Activated CD4-positive, alpha-beta T cell treated with anti-CD3 and anti-CD28 coated beads, Interleukin-2, amount 10 ng/mL, durations not matched to agents 24 days and 14 days (primary cell): ENCODE data around the gene WDR7. TPM values are rescaled to one million over a fixed set of nuclear protein-coding genes. Genes with fewer than 3 reads are reported as not detected.

Experiments
- DNase-seq: peaks from one replicate; pipeline ENCODE4 v3.0.0; 2022
- H3K27ac Mint-ChIP-seq: one replicate; pipeline ENCODE4 v1.8.0; 2022; ENCODE audit warnings: mild to moderate bottlenecking, mixed read lengths
- H3K27me3 Mint-ChIP-seq: one replicate; pipeline ENCODE4 v1.8.0; 2022; ENCODE audit warnings: mixed read lengths
- H3K36me3 Mint-ChIP-seq: one replicate; pipeline ENCODE4 v1.8.0; 2022; ENCODE audit warnings: low read depth, mild to moderate bottlenecking, mixed read lengths
- H3K4me1 Mint-ChIP-seq: one replicate; pipeline ENCODE4 v1.8.0; 2021; ENCODE audit warnings: mixed read lengths
- H3K4me3 Mint-ChIP-seq: one replicate; pipeline ENCODE4 v1.8.0; 2022; ENCODE audit warnings: mild to moderate bottlenecking, moderate library complexity, mixed read lengths
- H3K9me3 Mint-ChIP-seq: one replicate; pipeline ENCODE4 v1.8.0; 2021; ENCODE audit warnings: mixed read lengths
- intact Hi-C: fragments of 100-400 bp; cut with micrococcal nuclease; formaldehyde crosslinking; loops from one replicate; pipeline ENCODE4 v1.15.1; 2023
- total RNA-seq: library from RNA; stranded (reverse); gene quantifications from 2 replicates; pipeline ENCODE4 v1.2.3, GENCODE V29; 2022

The WDR7 gene
- total RNA-seq, 1 donor from 2014 or later, result 26.0 TPM

- intact Hi-C loops, result loop anchor here (1.0 to 5.0 kb wide), 3 partner anchors 679 to 814 kb away; no protein-coding TSS in a partner anchor
- peak; percentile 63 for DNase-seq
- H3K4me3 Mint-ChIP-seq, result no peak overlapping the region
- no peaks in the 10 kb centered on the region for H3K36me3 Mint-ChIP-seq
- no peaks in the 10 kb centered on the region for H3K9me3 Mint-ChIP-seq
- peaks cover 18% of the 10 kb centered on the region for H3K4me1 Mint-ChIP-seq
- no peak overlapping the region for H3K27ac Mint-ChIP-seq
- no peaks in the 10 kb centered on the region for H3K27me3 Mint-ChIP-seq
Observed at GRCh38 chr18:56748698-56749268, 97.6 kb downstream of the WDR7 start.

GRCh38 chr18:56756966-56757365 is 105.8 kb downstream of the WDR7 start:
- intact Hi-C loops, result no loop called here
- Mint-ChIP-seq H3K4me3 (no peak overlapping the region), H3K4me1 (no peaks in the 10 kb centered on the region), H3K27ac (no peak overlapping the region), H3K9me3 (no peaks in the 10 kb centered on the region), H3K36me3 (peaks cover 6% of the 10 kb centered on the region), H3K27me3 (no peaks in the 10 kb centered on the region)
- DNase-seq, result no peak

DNA sequence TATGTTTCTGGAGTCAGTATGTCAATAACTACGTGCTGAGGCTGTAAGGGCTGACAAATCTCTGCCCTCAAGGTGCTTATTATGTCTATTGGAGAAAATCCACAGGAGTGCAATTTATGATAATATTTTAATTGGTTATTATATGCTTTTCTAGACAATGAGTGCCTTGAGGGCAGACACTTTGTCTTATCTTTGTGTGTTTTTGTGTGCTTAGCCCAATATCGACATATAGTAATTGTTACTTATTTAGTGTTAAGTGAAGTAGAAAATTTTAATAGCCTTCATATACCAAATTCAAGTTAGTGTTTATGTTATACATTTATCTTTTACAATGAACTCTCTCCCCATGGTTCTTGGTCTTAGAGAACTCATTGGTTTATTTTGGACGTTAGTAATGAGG is 118.9 kb downstream of the WDR7 start:
- peaks cover 11% of the 10 kb centered on the region for H3K36me3 Mint-ChIP-seq
- no peaks in the 10 kb centered on the region for H3K9me3 Mint-ChIP-seq
- no peak overlapping the region for H3K4me3 Mint-ChIP-seq
- intact Hi-C loops, result no loop called here
- H3K27ac Mint-ChIP-seq, result no peak overlapping the region
- H3K27me3 Mint-ChIP-seq, result no peaks in the 10 kb centered on the region
- DNase-seq, result no peak
- no peaks in the 10 kb centered on the region for H3K4me1 Mint-ChIP-seq

DNA sequence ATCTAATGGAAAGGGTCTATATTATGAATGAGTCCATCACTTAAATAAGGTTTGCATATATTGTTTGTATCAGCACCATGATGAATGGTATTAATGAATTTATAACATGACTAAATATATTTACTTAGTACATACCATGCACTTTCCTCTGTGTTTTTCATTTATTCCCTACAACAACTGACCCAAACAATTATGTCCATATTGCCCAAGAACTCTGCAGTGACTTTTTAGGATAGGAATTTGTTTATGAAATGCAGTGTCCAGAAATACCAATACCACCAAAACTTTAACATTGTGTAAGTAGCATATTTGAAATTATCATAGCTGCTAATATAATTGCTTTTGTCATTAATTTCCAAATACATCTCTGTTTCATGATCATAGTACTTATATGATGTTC is 119.7 kb downstream of the WDR7 start:
- no peaks in the 10 kb centered on the region for H3K4me1 Mint-ChIP-seq
- no peaks in the 10 kb centered on the region for H3K9me3 Mint-ChIP-seq
- intact Hi-C loops, result no loop called here
- H3K4me3 Mint-ChIP-seq, result no peak overlapping the region
- no peak for DNase-seq
- peaks cover 11% of the 10 kb centered on the region for H3K36me3 Mint-ChIP-seq
- no peaks in the 10 kb centered on the region for H3K27me3 Mint-ChIP-seq
- no peak overlapping the region for H3K27ac Mint-ChIP-seq

GRCh38 chr18:56775701-56776100 is 124.5 kb downstream of the WDR7 start:
- H3K27ac Mint-ChIP-seq, result no peak overlapping the region
- no peaks in the 10 kb centered on the region for H3K4me1 Mint-ChIP-seq
- H3K4me3 Mint-ChIP-seq, result no peak overlapping the region
- intact Hi-C loops, result no loop called here
- H3K36me3 Mint-ChIP-seq, result peaks cover 7% of the 10 kb centered on the region
- no peaks in the 10 kb centered on the region for H3K27me3 Mint-ChIP-seq
- no peaks in the 10 kb centered on the region for H3K9me3 Mint-ChIP-seq
- DNase-seq, result no peak

GRCh38 chr18:56787390-56787789 is 136.2 kb downstream of the WDR7 start:
- intact Hi-C loops, result no loop called here

DNA sequence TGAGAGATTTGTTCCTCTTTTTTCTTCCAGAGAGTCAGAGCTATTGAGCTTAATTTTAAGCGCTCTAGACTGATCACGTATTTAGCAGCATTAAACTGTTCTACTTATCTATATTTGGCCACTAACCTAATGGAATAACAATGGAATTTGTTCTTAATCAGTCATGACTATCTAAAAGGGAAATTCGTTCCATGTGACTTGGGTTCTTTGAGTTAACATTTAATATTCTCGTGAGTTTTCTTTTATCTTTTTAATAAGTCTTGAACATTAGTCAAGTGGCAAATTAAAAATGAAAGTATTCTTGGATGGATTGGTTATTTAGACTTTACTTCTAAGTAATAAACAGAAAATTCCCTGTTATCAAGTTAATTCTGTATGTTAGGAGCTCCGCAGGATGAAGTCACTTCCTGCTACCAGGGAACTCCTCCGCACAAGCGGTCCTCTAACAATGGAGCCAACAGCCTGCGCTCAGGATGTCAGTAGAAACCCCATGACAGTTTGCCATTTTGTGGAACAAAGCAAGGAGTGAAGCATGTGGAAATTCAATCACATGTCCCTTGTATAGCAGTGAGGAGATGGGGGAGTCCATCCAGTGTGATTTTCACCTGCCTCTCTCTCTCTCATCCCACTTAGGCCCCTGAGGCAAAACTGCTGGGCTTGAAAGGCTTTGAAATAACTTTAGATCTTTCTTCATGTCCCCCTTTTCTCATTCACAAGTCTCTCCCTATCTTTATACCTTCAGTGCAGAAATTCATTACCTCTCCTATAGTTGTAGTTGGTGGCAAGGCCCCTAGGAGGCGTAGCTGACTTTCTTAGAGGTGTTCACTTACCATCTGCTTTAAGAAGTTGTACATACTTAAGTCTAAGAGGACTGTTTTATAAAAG is 138.1 kb downstream of the WDR7 start:
- intact Hi-C loops, result no loop called here
- Mint-ChIP-seq H3K27ac (no peak overlapping the region), H3K9me3 (no peaks in the 10 kb centered on the region), H3K36me3 (peaks cover 2% of the 10 kb centered on the region), H3K4me1 (no peaks in the 10 kb centered on the region), H3K4me3 (no peak overlapping the region), H3K27me3 (no peaks in the 10 kb centered on the region)
- peak; percentile 67 for DNase-seq

More at GRCh38 chr18:56787390-56787789, 136.2 kb downstream of the WDR7 start:
- no peak overlapping the region for H3K27ac Mint-ChIP-seq
- no peaks in the 10 kb centered on the region for H3K27me3 Mint-ChIP-seq
- H3K36me3 Mint-ChIP-seq, result peaks cover 2% of the 10 kb centered on the region
- H3K9me3 Mint-ChIP-seq, result no peaks in the 10 kb centered on the region
- no peak overlapping the region for H3K4me3 Mint-ChIP-seq
- H3K4me1 Mint-ChIP-seq, result no peaks in the 10 kb centered on the region
- DNase-seq, result no peak

- Mint-ChIP-seq H3K4me3 (no peak overlapping the region), H3K27me3 (no peaks in the 10 kb centered on the region), H3K9me3 (no peaks in the 10 kb centered on the region), H3K4me1 (no peaks in the 10 kb centered on the region), H3K36me3 (peaks cover 2% of the 10 kb centered on the region), H3K27ac (no peak overlapping the region)
- DNase-seq, result no peak
- intact Hi-C loops, result no loop called here
Observed at GRCh38 chr18:56789889-56790180, 138.7 kb downstream of the WDR7 start.

GRCh38 chr18:56795381-56795780 is 144.2 kb downstream of the WDR7 start:
- H3K36me3 Mint-ChIP-seq, result peaks cover 2% of the 10 kb centered on the region
- intact Hi-C loops, result no loop called here
- H3K27me3 Mint-ChIP-seq, result no peaks in the 10 kb centered on the region
- no peak for DNase-seq
- no peaks in the 10 kb centered on the region for H3K9me3 Mint-ChIP-seq
- no peaks in the 10 kb centered on the region for H3K4me1 Mint-ChIP-seq
- no peak overlapping the region for H3K4me3 Mint-ChIP-seq
- no peak overlapping the region for H3K27ac Mint-ChIP-seq

DNA sequence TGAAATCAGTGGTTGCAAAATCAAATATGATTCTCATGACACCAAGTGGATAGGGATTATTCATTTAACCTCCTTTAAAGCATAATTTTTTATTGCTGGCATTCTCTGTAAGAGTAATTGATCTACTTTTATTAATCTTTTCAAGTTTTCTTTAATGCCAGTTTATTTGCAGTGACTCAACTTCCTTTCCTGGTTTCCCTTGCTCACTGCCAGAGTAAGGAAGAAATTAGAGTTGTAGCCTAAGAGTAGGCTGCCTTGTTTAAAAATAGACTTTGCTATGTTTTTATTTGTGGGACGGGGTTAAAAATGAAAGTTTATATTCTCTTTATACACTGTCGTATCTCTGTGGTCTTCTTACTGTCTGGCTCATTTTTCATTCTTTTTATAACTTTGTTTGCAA is 148.6 kb downstream of the WDR7 start:
- intact Hi-C loops, result no loop called here
- no peak for DNase-seq
- Mint-ChIP-seq H3K36me3 (peaks cover 6% of the 10 kb centered on the region), H3K4me3 (no peak overlapping the region), H3K9me3 (no peaks in the 10 kb centered on the region), H3K27ac (no peak overlapping the region), H3K27me3 (no peaks in the 10 kb centered on the region), H3K4me1 (no peaks in the 10 kb centered on the region)

DNA sequence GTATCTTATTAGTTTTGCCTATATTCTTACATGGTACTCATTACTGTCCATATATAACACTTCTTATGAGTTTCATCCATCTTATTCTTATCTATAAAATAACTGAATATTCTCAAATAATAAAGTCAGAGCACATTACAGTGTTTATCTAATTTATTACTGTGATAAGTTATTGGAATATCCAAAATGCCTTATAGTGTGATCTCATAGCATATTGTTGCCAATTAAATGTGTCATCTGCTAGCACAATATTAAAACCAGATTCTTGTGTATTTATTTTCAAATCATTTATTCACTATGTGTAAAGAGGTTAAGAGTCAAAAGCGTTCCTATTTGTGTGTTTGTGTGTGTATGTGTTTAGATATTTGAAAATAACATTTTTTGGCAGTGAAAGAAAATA is 151.9 kb downstream of the WDR7 start:
- Mint-ChIP-seq H3K4me3 (no peak overlapping the region), H3K9me3 (no peaks in the 10 kb centered on the region), H3K27ac (no peak overlapping the region), H3K27me3 (no peaks in the 10 kb centered on the region), H3K4me1 (no peaks in the 10 kb centered on the region), H3K36me3 (peaks cover 7% of the 10 kb centered on the region)
- intact Hi-C loops, result no loop called here
- DNase-seq, result no peak

- H3K27me3 Mint-ChIP-seq, result no peaks in the 10 kb centered on the region
- no peak overlapping the region for H3K27ac Mint-ChIP-seq
- DNase-seq, result no peak
- intact Hi-C loops, result no loop called here
- H3K9me3 Mint-ChIP-seq, result no peaks in the 10 kb centered on the region
- H3K4me1 Mint-ChIP-seq, result no peaks in the 10 kb centered on the region
- H3K36me3 Mint-ChIP-seq, result peaks cover 6% of the 10 kb centered on the region
- H3K4me3 Mint-ChIP-seq, result no peak overlapping the region
Observed at GRCh38 chr18:56804395-56804794, 153.2 kb downstream of the WDR7 start.

- H3K27me3 Mint-ChIP-seq, result no peaks in the 10 kb centered on the region
- no peak overlapping the region for H3K4me3 Mint-ChIP-seq
- no peaks in the 10 kb centered on the region for H3K4me1 Mint-ChIP-seq
- H3K36me3 Mint-ChIP-seq, result peaks cover 6% of the 10 kb centered on the region
- intact Hi-C loops, result no loop called here
- H3K27ac Mint-ChIP-seq, result no peak overlapping the region
- no peaks in the 10 kb centered on the region for H3K9me3 Mint-ChIP-seq
- DNase-seq, result no peak
Observed at GRCh38 chr18:56807901-56808300, 156.7 kb downstream of the WDR7 start.

DNA sequence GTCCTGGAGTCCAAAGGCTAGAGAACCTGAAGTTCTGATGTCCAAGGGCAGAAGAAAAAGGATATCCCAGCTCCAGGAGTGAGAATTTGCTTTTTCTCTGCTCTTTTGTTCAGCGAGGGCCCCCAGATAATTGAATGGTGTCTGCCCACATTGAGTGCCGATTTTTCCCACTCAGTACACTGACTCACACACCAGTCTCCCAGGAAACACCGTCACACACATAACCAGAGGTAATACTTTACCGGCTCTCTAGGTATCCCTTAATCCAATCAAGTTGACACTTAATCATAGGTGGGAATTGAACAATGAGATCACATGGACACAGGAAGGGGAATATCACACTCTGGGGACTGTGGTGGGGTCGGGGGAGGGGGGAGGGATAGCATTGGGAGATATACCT is 161.5 kb downstream of the WDR7 start:
- Mint-ChIP-seq H3K9me3 (no peaks in the 10 kb centered on the region), H3K4me1 (no peaks in the 10 kb centered on the region), H3K27ac (no peak overlapping the region), H3K4me3 (no peak overlapping the region), H3K27me3 (no peaks in the 10 kb centered on the region), H3K36me3 (peaks cover 1% of the 10 kb centered on the region)
- DNase-seq, result no peak
- intact Hi-C loops, result no loop called here

DNA sequence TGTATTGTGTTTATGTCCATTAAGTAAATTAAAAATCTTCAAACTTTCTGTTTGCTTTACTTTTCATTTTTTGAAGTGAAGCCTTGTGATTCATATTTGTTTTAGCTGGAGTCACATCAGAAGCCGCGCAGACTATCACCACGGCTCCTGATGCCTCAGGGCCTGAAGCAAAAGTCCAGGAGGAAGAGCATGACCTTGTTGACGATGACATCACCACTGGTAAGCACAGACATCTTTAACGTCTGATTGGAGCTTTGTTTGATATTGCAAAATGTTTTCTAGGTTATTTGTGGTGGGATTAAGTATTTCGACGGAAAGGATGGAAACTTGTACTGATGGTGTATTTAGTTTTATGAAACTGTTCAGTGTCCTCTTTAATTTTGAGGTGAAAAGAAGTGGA is 164.8 kb downstream of the WDR7 start:
- no peak overlapping the region for H3K27ac Mint-ChIP-seq
- H3K4me3 Mint-ChIP-seq, result no peak overlapping the region
- no peaks in the 10 kb centered on the region for H3K9me3 Mint-ChIP-seq
- intact Hi-C loops, result no loop called here
- DNase-seq, result no peak
- no peaks in the 10 kb centered on the region for H3K27me3 Mint-ChIP-seq
- H3K36me3 Mint-ChIP-seq, result peaks cover under 1% of the 10 kb centered on the region
- no peaks in the 10 kb centered on the region for H3K4me1 Mint-ChIP-seq
